ENCODE measurements around the gene IFNK.

Gene IFNK

GRCh38 chr9:27566118-27566517, 42.0 kb downstream of the IFNK start:
- Histone ChIP-seq H3K4me3 (replicated peaks; ENCODE audit: insufficient read depth, low read length) (no peak overlapping the region), H3K27me3 (ENCODE audit: insufficient read depth, poor library complexity, severe bottlenecking) (no peaks in the 10 kb centered on the region), H3K27ac (replicated peaks) (no peak overlapping the region)
- DNase-seq (ENCODE audit: low read depth in 1 of 2, low spot score in 1 of 2): no peak
- TF ChIP-seq POLR2AphosphoS5 (IDR thresholded peaks at IDR 0.05; ENCODE audit: low read depth) (no peak), CTCF (IDR thresholded peaks at IDR 0.05; ENCODE audit: insufficient read depth, low read length) (no peak), SPI1 (IDR thresholded peaks at IDR 0.05; ENCODE audit: borderline replicate concordance, low read depth) (no peak), GABPA (IDR thresholded peaks at IDR 0.05; ENCODE audit: low read depth) (no peak)
- TF ChIP-seq, protein P1, sequence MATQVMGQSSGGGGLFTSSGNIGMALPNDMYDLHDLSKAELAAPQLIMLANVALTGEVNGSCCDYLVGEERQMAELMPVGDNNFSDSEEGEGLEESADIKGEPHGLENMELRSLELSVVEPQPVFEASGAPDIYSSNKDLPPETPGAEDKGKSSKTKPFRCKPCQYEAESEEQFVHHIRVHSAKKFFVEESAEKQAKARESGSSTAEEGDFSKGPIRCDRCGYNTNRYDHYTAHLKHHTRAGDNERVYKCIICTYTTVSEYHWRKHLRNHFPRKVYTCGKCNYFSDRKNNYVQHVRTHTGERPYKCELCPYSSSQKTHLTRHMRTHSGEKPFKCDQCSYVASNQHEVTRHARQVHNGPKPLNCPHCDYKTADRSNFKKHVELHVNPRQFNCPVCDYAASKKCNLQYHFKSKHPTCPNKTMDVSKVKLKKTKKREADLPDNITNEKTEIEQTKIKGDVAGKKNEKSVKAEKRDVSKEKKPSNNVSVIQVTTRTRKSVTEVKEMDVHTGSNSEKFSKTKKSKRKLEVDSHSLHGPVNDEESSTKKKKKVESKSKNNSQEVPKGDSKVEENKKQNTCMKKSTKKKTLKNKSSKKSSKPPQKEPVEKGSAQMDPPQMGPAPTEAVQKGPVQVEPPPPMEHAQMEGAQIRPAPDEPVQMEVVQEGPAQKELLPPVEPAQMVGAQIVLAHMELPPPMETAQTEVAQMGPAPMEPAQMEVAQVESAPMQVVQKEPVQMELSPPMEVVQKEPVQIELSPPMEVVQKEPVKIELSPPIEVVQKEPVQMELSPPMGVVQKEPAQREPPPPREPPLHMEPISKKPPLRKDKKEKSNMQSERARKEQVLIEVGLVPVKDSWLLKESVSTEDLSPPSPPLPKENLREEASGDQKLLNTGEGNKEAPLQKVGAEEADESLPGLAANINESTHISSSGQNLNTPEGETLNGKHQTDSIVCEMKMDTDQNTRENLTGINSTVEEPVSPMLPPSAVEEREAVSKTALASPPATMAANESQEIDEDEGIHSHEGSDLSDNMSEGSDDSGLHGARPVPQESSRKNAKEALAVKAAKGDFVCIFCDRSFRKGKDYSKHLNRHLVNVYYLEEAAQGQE (IDR thresholded peaks at IDR 0.05; ENCODE audit: insufficient replicate concordance, low read depth): no peak

DNA sequence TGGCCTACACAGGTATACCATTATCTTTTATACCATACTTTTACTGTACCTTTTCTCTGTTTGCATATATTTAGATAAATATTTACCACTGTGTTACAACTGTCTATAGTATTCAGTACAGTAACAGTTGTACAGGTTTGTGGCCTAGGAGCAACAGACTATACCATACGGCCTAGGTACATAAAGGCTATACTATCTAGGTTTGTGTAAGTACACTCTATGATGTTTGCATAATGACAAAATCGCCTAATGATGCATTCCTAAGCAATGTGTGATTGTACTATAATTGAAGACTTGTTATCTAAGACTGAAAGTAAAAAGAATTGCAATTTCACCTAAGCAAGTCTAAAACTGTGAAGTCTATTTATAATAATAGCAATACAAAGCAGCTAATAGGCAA, 45.3 kb downstream of the IFNK start:
- DNase-seq (ENCODE audit: low read depth in 1 of 2, low spot score in 1 of 2): no peak
- TF ChIP-seq CTCF (IDR thresholded peaks at IDR 0.05; ENCODE audit: insufficient read depth, low read length) (no peak), SPI1 (IDR thresholded peaks at IDR 0.05; ENCODE audit: borderline replicate concordance, low read depth) (no peak), POLR2AphosphoS5 (IDR thresholded peaks at IDR 0.05; ENCODE audit: low read depth) (no peak), GABPA (IDR thresholded peaks at IDR 0.05; ENCODE audit: low read depth) (no peak)
- TF ChIP-seq, protein P1 (IDR thresholded peaks at IDR 0.05; ENCODE audit: insufficient replicate concordance, low read depth): no peak
- Histone ChIP-seq H3K27me3 (ENCODE audit: insufficient read depth, poor library complexity, severe bottlenecking) (no peaks in the 10 kb centered on the region), H3K4me3 (replicated peaks; ENCODE audit: insufficient read depth, low read length) (no peak overlapping the region), H3K27ac (replicated peaks) (no peak overlapping the region)

GRCh38 chr9:27571011-27571410, 46.9 kb downstream of the IFNK start:
- H3K27ac ChIP-seq (replicated peaks): no peak overlapping the region
- no peaks in the 10 kb centered on the region for H3K27me3 ChIP-seq (ENCODE audit: insufficient read depth, poor library complexity, severe bottlenecking)
- DNase-seq (ENCODE audit: low read depth in 1 of 2, low spot score in 1 of 2): no peak
- TF ChIP-seq, protein P1 (IDR thresholded peaks at IDR 0.05; ENCODE audit: insufficient replicate concordance, low read depth): no peak
- TF ChIP-seq CTCF (IDR thresholded peaks at IDR 0.05; ENCODE audit: insufficient read depth, low read length) (no peak), POLR2AphosphoS5 (IDR thresholded peaks at IDR 0.05; ENCODE audit: low read depth) (no peak), SPI1 (IDR thresholded peaks at IDR 0.05; ENCODE audit: borderline replicate concordance, low read depth) (no peak), GABPA (IDR thresholded peaks at IDR 0.05; ENCODE audit: low read depth) (no peak)
- H3K4me3 ChIP-seq (replicated peaks; ENCODE audit: insufficient read depth, low read length): no peak overlapping the region
